CD8-positive, alpha-beta memory T cell (primary cell): ENCODE measurements around the gene SEPHS2. TPM values are rescaled to one million over a fixed set of nuclear protein-coding genes. Genes with fewer than 3 reads are reported as not detected.
A peak's percentile ranks its signal among the peaks of the same experiment; 100 is the strongest.

Source experiments
- CTCF ChIA-PET: fragments of 350-600 bp; sonication (Branson Sonifier 250); formaldehyde crosslinking; loops from one replicate; lab custom pipeline; 2021; ENCODE audit warnings: antibody characterized with exemption; lab: Charles Lee
- POLR2A ChIA-PET: fragments of 350-600 bp; sonication (Branson Sonifier 250); formaldehyde crosslinking; loops from one replicate; lab custom pipeline; 2021; ENCODE audit warnings: antibody characterized with exemption; lab: Charles Lee
- DNase-seq, 5 donors: peaks; one replicate each; pipeline versions ENCODE4 v3.0.0 to v3.0.0-alpha.2; 2020 to 2022; ENCODE audit warnings: mixed read lengths in 1 of 5
- H3K27ac ChIP-seq: one replicate; pipeline ENCODE4 v1.7.0; 2013; ENCODE audit warnings: low read depth, mild to moderate bottlenecking, low read length, moderate library complexity
- H3K27me3 ChIP-seq: 2 replicates; pipeline ENCODE4 v1.7.0; 2013; ENCODE audit warnings: low read length, mild to moderate bottlenecking; ENCODE audit not compliant: insufficient read depth, poor library complexity, severe bottlenecking
- H3K36me3 ChIP-seq: 2 replicates; pipeline ENCODE4 v1.7.0; 2013; ENCODE audit warnings: mild to moderate bottlenecking, low read length, moderate library complexity; ENCODE audit not compliant: insufficient read depth
- H3K4me1 ChIP-seq: 2 replicates; pipeline ENCODE4 v1.7.0; 2013; ENCODE audit warnings: mild to moderate bottlenecking, low read length, moderate library complexity; ENCODE audit not compliant: insufficient read depth
- H3K4me3 ChIP-seq: 2 replicates; pipeline ENCODE4 v1.7.0; 2013; ENCODE audit warnings: mild to moderate bottlenecking, low read length
- H3K9me3 ChIP-seq: 2 replicates; pipeline ENCODE4 v1.7.0; 2013; ENCODE audit warnings: mild to moderate bottlenecking, low read length
- H3K27ac Mint-ChIP-seq, 8 donors: one replicate each; pipeline ENCODE4 v1.8.0; 2020 to 2021; ENCODE audit warnings: mixed read lengths in 8 of 8, mild to moderate bottlenecking in 6 of 8, inconsistent platforms in 3 of 8, moderate library complexity in 3 of 8
- H3K27me3 Mint-ChIP-seq, 2 donors: one replicate each; pipeline ENCODE4 v1.8.0; 2020 to 2021; ENCODE audit warnings: mixed read lengths in 2 of 2, mild to moderate bottlenecking in 1 of 2, moderate library complexity in 1 of 2
- H3K36me3 Mint-ChIP-seq, 3 donors: one replicate each; pipeline ENCODE4 v1.8.0; 2020 to 2021; ENCODE audit warnings: mixed read lengths in 3 of 3, inconsistent platforms in 1 of 3, mild to moderate bottlenecking in 1 of 3
- H3K4me1 Mint-ChIP-seq, 3 donors: one replicate each; pipeline ENCODE4 v1.8.0; 2020 to 2021; ENCODE audit warnings: mixed read lengths in 3 of 3, inconsistent platforms in 1 of 3, mild to moderate bottlenecking in 1 of 3
- H3K4me3 Mint-ChIP-seq, 7 donors: one replicate each; pipeline ENCODE4 v1.8.0; 2020 to 2021; ENCODE audit warnings: mixed read lengths in 7 of 7, mild to moderate bottlenecking in 6 of 7, moderate library complexity in 4 of 7, inconsistent platforms in 2 of 7
- H3K9me3 Mint-ChIP-seq, 5 donors: one replicate each; pipeline ENCODE4 v1.8.0; 2020 to 2022; ENCODE audit warnings: mixed read lengths in 5 of 5, mild to moderate bottlenecking in 3 of 5, moderate library complexity in 2 of 5, inconsistent platforms in 1 of 5
- polyA plus RNA-seq: library from polyadenylated mRNA; unstranded; fragments of 300-500 nt; fragmentation: Illumina TruSeq; gene quantifications from one replicate; pipeline ENCODE4 v1.2.3, GENCODE V29; 2021
- total RNA-seq, 2 experiments: library from RNA; stranded (reverse); gene quantifications; one replicate each; pipeline ENCODE4 v1.2.3, GENCODE V29; 2021

Gene SEPHS2
- total and polyA plus RNA-seq, 3 experiments from 2014 or later, result 59.0 to 71.0 (median 68.2) TPM

DNA sequence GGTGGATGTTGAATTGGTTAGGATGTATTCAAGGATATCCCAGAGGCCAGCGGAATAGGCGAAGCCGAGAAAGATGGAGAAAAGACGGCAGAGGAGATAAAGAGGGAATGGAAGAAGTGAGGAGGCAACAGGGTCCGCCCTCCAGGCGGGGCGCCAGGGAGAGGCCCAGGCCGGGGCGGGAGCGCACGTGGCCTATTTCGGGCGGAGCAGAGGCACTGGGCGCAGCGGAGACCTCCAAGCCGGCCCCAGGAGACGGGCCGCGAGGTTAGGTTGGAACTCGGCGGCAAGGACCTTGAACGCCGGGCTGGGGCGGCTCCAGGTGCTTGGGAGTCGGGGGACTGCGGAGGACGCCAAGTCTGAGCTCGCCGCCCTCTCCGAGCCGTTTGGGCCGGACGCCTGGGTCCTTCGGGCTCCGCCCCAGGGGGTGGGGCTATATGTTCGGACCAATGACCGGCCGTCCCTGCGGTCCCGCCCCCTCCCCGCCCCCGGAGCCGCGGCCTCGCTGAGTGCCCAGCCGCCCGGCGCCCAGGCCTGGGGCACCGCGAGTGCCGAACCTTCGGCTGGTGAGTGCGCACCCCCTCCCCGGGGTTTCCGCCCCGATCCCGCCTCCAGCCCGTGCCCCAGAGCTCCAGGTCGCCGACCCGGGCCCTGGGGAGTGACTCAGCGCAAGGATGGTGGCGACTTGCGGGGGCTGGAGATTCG is 38.4 kb downstream of the SEPHS2 start, which contains the start of gene ZNF771:
TSS of gene ZNF771 (plus strand) at position 505 of the 702 bp plus-strand sequence. CDS start 448 bp downstream, outside the sequence.
- Histone ChIP-seq H3K4me1 (peaks cover 12% of the 10 kb centered on the region), H3K27ac (peak within 1 kb of the TSS; percentile 54), H3K36me3 (no peaks in the 10 kb centered on the region), H3K4me3 (peak within 1 kb of the TSS; percentile 87), H3K9me3 (no peaks in the 10 kb centered on the region), H3K27me3 (no peaks in the 10 kb centered on the region)
- peak; percentile 79 to 90 (median 90) for DNase-seq
- H3K36me3 Mint-ChIP-seq, result peaks cover 0 to 10% (median 0%) of the 10 kb centered on the region in 3 donors
- no peaks in the 10 kb centered on the region for H3K27me3 Mint-ChIP-seq
- no peaks in the 10 kb centered on the region for H3K9me3 Mint-ChIP-seq
- H3K27ac Mint-ChIP-seq, result peak within 1 kb of the TSS; percentile 81 to 98 (median 94)
- CTCF ChIA-PET, result interaction anchor here (0.7 to 3.8 kb wide), 18 partner anchors 11 to 352 kb away, joined by 3 to 28 read pairs (median 3); partner anchors contain the start of genes DCTPP1, SEPTIN1, TBC1D10B and TBX6
- H3K4me3 Mint-ChIP-seq, result peak within 1 kb of the TSS; percentile 88 to 99 (median 91)
- POLR2A ChIA-PET, result interaction anchor here (0.6 to 2.6 kb wide), 11 partner anchors 11 to 389 kb away, joined by 3 to 20 read pairs (median 4); partner anchors contain the start of genes ALDOA, DCTPP1, SEPTIN1 and ZNF48
- H3K4me1 Mint-ChIP-seq, result peaks cover 22 to 34% (median 23%) of the 10 kb centered on the region in 3 donors

DNA sequence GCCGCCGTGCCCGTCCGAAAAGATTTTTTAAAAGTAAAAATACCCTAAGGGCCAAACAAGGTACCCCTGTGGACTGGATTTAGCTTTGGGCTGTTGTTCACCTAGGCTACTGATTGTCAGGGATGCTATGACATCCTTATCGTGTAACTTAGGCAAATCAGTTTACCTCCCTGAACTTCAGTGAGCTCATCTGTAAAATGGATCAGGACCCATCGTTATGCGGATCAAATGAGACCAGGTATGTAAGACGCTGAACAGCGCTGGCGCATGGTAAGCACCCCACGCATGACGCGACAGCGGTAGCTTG is 38.9 kb downstream of the SEPHS2 start:
- CTCF ChIA-PET, result interaction anchor here (0.7 to 3.8 kb wide), 16 partner anchors 11 to 352 kb away, joined by 3 to 28 read pairs (median 4); partner anchors contain the start of genes DCTPP1, SEPTIN1, TBC1D10B and TBX6
- peak overlapping the region; percentile 87 for H3K4me3 ChIP-seq
- POLR2A ChIA-PET, result interaction anchor here (0.6 to 2.6 kb wide), 11 partner anchors 11 to 389 kb away, joined by 3 to 20 read pairs (median 4); partner anchors contain the start of genes ALDOA, DCTPP1, SEPTIN1 and ZNF48
- Mint-ChIP-seq H3K9me3 (no peaks in the 10 kb centered on the region), H3K36me3 (peaks cover 0 to 5% (median 0%) of the 10 kb centered on the region in 3 donors), H3K4me1 (peaks cover 20 to 31% (median 23%) of the 10 kb centered on the region in 3 donors), H3K27ac (peak overlapping the region; percentile 81 to 98 (median 94)), H3K27me3 (no peaks in the 10 kb centered on the region), H3K4me3 (peak overlapping the region; percentile 88 to 99 (median 91))
- no peaks in the 10 kb centered on the region for H3K27me3 ChIP-seq
- DNase-seq, result no peak
- no peaks in the 10 kb centered on the region for H3K36me3 ChIP-seq
- H3K4me1 ChIP-seq, result peaks cover 12% of the 10 kb centered on the region
- H3K9me3 ChIP-seq, result no peaks in the 10 kb centered on the region
- peak overlapping the region; percentile 54 for H3K27ac ChIP-seq

DNA sequence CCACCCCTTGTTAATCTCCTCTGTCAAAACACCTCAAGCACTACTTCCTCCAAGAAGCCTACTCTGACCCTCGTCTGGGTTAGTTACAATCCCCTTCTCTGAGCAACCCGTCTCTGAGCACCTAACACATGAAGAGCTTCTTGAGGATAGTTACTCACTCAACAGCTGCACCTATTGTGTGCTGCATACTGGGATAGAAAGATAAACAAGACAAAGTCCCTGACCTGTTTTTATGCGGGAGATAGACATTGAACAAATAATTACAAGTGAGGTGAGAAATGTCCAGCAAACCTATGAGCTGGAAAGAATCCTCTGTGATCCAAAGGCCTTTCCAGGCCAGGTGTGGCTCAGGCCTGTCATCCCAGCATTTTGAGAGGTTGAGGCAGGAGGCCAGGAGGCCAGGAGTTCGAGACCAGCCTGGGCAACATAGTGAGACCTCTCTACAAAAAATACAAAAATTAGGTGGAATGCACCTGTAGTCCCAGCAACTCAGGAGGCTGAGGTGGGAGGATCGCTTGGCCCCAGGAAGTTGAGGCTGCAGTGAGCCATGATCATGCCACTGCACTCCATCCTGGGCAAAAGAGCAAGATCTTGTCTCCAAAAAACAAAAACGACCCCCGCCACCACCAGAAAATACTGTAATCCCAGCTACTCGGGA is 43.8 kb downstream of the SEPHS2 start:
- Mint-ChIP-seq H3K4me1 (peaks cover 27 to 44% (median 28%) of the 10 kb centered on the region in 3 donors), H3K9me3 (peaks cover 0 to 2% (median 0%) of the 10 kb centered on the region in 5 donors), H3K27ac (peak overlapping the region in 3 of 8 donors; percentile 33 to 40 (median 35)), H3K4me3 (peak overlapping the region; percentile 63 to 92 (median 85)), H3K36me3 (peaks cover 0 to 21% (median 3%) of the 10 kb centered on the region in 3 donors), H3K27me3 (no peaks in the 10 kb centered on the region)
- H3K27ac ChIP-seq, result no peak overlapping the region
- H3K4me1 ChIP-seq, result peaks cover 20% of the 10 kb centered on the region
- H3K9me3 ChIP-seq, result no peaks in the 10 kb centered on the region
- POLR2A ChIA-PET, result interaction anchor here (0.9 kb wide), 1 partner anchor 20 kb away, joined by 3 read pairs; the partner anchor contains the start of gene SEPTIN1
- H3K4me3 ChIP-seq, result no peak overlapping the region
- no peak for DNase-seq
- no peaks in the 10 kb centered on the region for H3K36me3 ChIP-seq
- CTCF ChIA-PET, result interaction anchor here (0.6 to 1.7 kb wide), 4 partner anchors 8 to 312 kb away, joined by 3 to 6 read pairs (median 4); no protein-coding TSS in a partner anchor
- no peaks in the 10 kb centered on the region for H3K27me3 ChIP-seq

DNA sequence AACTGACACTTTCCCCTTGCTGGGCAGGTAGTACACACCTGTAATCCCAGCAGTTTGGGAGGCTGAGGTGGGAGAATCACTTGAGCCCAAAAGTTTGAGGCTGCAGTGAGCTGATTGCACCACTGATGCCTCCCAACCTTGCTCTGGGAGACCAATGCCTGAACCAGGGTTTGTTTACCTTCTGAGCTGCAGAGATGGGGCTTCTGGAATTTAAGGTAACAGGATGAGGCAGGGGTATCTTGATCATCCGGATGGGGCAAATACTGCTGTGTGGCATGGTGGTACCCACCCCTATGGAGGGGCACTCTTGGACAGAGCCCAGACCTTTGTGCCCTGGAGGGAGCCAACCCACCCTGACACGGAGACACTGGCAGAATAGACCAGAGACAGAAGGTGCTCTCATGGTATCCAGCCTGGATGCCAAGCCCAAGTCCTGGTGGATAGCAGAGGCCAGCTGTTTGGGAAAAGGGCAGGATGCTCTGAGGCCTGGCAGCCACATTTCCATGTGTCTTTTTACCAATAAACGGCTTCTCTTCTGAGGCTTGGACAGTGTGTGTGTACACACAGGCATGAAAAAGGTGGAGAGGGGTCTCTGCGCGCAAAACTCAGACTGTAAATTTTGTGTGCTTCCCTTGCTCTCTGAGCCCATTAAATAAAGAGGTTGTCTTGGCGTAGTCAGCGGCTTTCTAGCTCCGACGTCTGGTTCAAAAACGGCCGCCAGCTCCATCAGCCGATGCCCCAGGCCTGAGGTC is 46.1 kb downstream of the SEPHS2 start:
- POLR2A ChIA-PET, result interaction anchor here (0.5 to 1.2 kb wide), 3 partner anchors 9 to 17 kb away, joined by 4 to 7 read pairs (median 4); partner anchors contain the start of gene SEPTIN1
- H3K27ac ChIP-seq, result peak overlapping the region; percentile 38

DNA sequence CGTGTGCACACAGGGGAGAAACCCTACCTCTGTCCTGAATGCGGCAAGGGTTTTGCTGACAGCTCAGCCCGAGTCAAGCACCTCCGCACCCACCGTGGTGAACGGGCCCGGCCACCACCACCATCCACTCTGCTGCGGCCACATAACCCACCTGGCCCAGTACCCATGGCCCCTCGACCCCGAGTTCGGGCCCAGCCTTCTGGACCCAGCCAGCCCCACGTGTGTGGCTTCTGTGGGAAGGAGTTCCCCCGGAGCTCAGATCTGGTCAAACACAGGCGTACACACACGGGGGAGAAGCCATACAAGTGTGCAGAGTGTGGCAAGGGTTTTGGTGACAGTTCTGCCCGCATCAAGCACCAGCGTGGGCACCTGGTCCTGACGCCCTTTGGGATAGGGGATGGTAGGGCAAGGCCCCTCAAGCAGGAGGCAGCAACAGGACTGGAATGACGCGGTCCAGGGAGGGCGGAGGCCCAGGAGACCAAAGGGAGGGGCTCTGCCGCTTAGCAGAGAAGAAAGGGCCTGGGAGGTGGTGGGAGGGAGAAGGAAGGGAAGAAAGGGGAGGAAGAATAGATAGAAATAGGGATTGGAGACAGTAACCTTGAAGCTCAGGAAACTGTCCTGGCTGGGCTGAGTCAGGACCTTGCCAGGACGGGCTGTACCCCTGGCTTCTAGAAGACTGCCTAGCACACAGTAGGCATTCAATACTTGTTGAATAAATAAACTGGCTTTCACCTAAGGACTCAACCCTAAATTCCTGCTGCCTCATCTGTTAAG is 46.8 kb downstream of the SEPHS2 start:
- Histone ChIP-seq H3K4me3 (no peak overlapping the region), H3K36me3 (no peaks in the 10 kb centered on the region), H3K27ac (no peak overlapping the region), H3K27me3 (no peaks in the 10 kb centered on the region), H3K9me3 (no peaks in the 10 kb centered on the region), H3K4me1 (peaks cover 25% of the 10 kb centered on the region)
- ChIA-PET POLR2A (interaction anchor here (0.5 to 1.2 kb wide), 4 partner anchors 11 to 28 kb away, joined by 3 to 7 read pairs (median 4); partner anchors contain the start of gene SEPTIN1), CTCF (interaction anchor here (1.2 to 3.2 kb wide), 4 partner anchors 10 to 51 kb away, joined by 3 to 16 read pairs (median 7); partner anchors contain the start of genes DCTPP1 and SEPTIN1)
- Mint-ChIP-seq H3K4me3 (peak overlapping the region in 5 of 7 donors; percentile 32 to 92 (median 80)), H3K27me3 (no peaks in the 10 kb centered on the region), H3K9me3 (peaks cover 0 to 2% (median 0%) of the 10 kb centered on the region in 5 donors), H3K36me3 (peaks cover 0 to 27% (median 5%) of the 10 kb centered on the region in 3 donors), H3K27ac (peak overlapping the region in 3 of 8 donors; percentile 8 to 94 (median 88)), H3K4me1 (peaks cover 37 to 58% (median 42%) of the 10 kb centered on the region in 3 donors)
- no peak for DNase-seq

More for the DNA sequence above, 46.1 kb downstream of the SEPHS2 start:
- CTCF ChIA-PET, result interaction anchor here (2.9 to 3.2 kb wide), 2 partner anchors 10 to 17 kb away, joined by 10 to 16 read pairs; partner anchors contain the start of gene SEPTIN1
- Histone ChIP-seq H3K9me3 (no peaks in the 10 kb centered on the region), H3K36me3 (no peaks in the 10 kb centered on the region), H3K27me3 (no peaks in the 10 kb centered on the region), H3K4me3 (peak overlapping the region; percentile 59), H3K4me1 (peaks cover 25% of the 10 kb centered on the region)
- peaks cover 0 to 2% (median 0%) of the 10 kb centered on the region in 5 donors for H3K9me3 Mint-ChIP-seq
- H3K36me3 Mint-ChIP-seq, result peaks cover 0 to 27% (median 4%) of the 10 kb centered on the region in 3 donors
- DNase-seq, result no peak
- peaks cover 34 to 54% (median 38%) of the 10 kb centered on the region in 3 donors for H3K4me1 Mint-ChIP-seq
- H3K27ac Mint-ChIP-seq, result peak overlapping the region; percentile 77 to 94 (median 90)
- H3K4me3 Mint-ChIP-seq, result peak overlapping the region; percentile 80 to 92 (median 87)
- H3K27me3 Mint-ChIP-seq, result no peaks in the 10 kb centered on the region

DNA sequence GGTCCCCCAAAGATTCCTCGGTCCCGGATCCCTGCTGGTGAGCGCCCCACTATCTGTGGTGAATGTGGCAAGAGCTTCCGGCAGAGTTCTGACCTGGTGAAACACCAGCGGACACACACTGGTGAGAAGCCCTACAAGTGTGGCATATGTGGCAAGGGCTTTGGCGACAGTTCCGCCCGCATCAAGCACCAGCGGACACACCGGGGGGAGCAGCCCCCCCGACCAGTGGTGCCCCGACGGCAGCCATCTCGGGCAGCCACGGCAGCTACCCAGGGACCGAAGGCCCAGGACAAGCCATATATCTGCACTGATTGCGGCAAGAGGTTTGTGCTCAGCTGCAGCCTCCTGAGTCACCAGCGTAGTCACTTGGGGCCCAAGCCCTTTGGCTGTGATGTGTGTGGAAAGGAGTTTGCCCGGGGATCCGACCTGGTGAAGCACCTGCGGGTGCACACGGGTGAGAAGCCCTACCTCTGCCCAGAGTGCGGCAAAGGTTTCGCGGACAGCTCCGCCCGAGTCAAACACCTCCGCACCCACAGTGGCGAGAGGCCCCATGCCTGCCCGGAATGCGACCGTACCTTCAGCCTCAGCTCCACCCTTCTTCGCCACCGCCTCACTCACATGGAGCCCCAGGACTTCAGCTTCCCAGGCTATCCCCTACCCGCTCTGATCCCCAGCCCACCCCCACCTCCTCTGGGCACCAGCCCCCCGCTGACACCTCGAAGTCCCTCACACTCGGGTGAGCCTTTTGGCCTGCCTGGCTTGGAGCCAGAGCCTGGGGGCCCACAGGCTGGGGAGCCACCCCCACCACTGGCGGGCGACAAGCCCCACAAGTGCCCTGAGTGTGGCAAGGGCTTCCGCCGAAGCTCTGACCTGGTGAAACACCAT is 47.7 kb downstream of the SEPHS2 start:
- Histone ChIP-seq H3K36me3 (no peaks in the 10 kb centered on the region), H3K4me3 (no peak overlapping the region), H3K27me3 (no peaks in the 10 kb centered on the region), H3K4me1 (peaks cover 25% of the 10 kb centered on the region), H3K27ac (no peak overlapping the region), H3K9me3 (no peaks in the 10 kb centered on the region)
- POLR2A ChIA-PET, result interaction anchor here (0.5 to 0.9 kb wide), 6 partner anchors 15 to 316 kb away, joined by 3 to 8 read pairs (median 4); partner anchors contain the start of gene SEPTIN1
- CTCF ChIA-PET, result interaction anchor here (0.6 to 3.2 kb wide), 5 partner anchors 11 to 154 kb away, joined by 3 to 16 read pairs (median 4); partner anchors contain the start of genes DCTPP1 and SEPTIN1
- H3K36me3 Mint-ChIP-seq, result peaks cover 0 to 27% (median 5%) of the 10 kb centered on the region in 3 donors
- peak overlapping the region in 4 of 8 donors; percentile 70 to 94 (median 76) for H3K27ac Mint-ChIP-seq
- H3K4me1 Mint-ChIP-seq, result peaks cover 37 to 58% (median 42%) of the 10 kb centered on the region in 3 donors
- H3K9me3 Mint-ChIP-seq, result peaks cover 0 to 2% (median 0%) of the 10 kb centered on the region in 5 donors
- no peaks in the 10 kb centered on the region for H3K27me3 Mint-ChIP-seq
- H3K4me3 Mint-ChIP-seq, result peak overlapping the region in 3 of 7 donors; percentile 52 to 86 (median 83)
- no peak for DNase-seq
